ENCODE data around the gene TBC1D8.

- TF ChIP-seq CTCF (IDR thresholded peaks at IDR 0.05) (no peak), POLR2A (IDR thresholded peaks at IDR 0.05) (no peak)
Observed at GRCh38 chr2:101125808-101126207, 25.4 kb downstream of the TBC1D8 start.
